T-helper 2 cell treated with Interferon-gamma antibody and Interleukin-4, amounts not matched to agents 5 μg/mL and 100 μg/mL, for 36 hours (primary cell): ENCODE data around the gene CUX1.

Experiments
- DNase-seq: peaks from one replicate; pipeline ENCODE4 v3.0.0; 2021; ENCODE audit warnings: low spot score
- H3K27ac Mint-ChIP-seq: one replicate; pipeline ENCODE4 v1.8.0; 2021; ENCODE audit warnings: mild to moderate bottlenecking, mixed read lengths
- H3K27me3 Mint-ChIP-seq: one replicate; pipeline ENCODE4 v1.8.0; 2021; ENCODE audit warnings: low read depth, mixed read lengths
- H3K36me3 Mint-ChIP-seq: one replicate; pipeline ENCODE4 v1.8.0; 2021; ENCODE audit warnings: low read depth, mixed read lengths
- H3K4me1 Mint-ChIP-seq: one replicate; pipeline ENCODE4 v1.8.0; 2021; ENCODE audit warnings: low read depth, mixed read lengths
- H3K4me3 Mint-ChIP-seq: one replicate; pipeline ENCODE4 v1.8.0; 2022; ENCODE audit warnings: mild to moderate bottlenecking, moderate library complexity, mixed read lengths
- H3K9me3 Mint-ChIP-seq: one replicate; pipeline ENCODE4 v1.8.0; 2021; ENCODE audit warnings: mixed read lengths

The CUX1 gene

GRCh38 chr7:102148799-102149198 is 331.4 kb downstream of the CUX1 start:
- Mint-ChIP-seq H3K27me3 (no peaks in the 10 kb centered on the region), H3K9me3 (no peaks in the 10 kb centered on the region), H3K27ac (no peak overlapping the region), H3K36me3 (no peaks in the 10 kb centered on the region), H3K4me1 (no peaks in the 10 kb centered on the region), H3K4me3 (no peak overlapping the region)
- DNase-seq, result no peak

- no peaks in the 10 kb centered on the region for H3K27me3 Mint-ChIP-seq
- H3K27ac Mint-ChIP-seq, result no peak overlapping the region
- DNase-seq, result no peak
- H3K36me3 Mint-ChIP-seq, result no peaks in the 10 kb centered on the region
- H3K4me1 Mint-ChIP-seq, result no peaks in the 10 kb centered on the region
- no peaks in the 10 kb centered on the region for H3K9me3 Mint-ChIP-seq
- no peak overlapping the region for H3K4me3 Mint-ChIP-seq
These were observed 332.0 kb downstream of the CUX1 start for GRCh38 chr7:102149416-102149815.

GRCh38 chr7:102150266-102150665 is 332.8 kb downstream of the CUX1 start:
- no peak for DNase-seq
- no peaks in the 10 kb centered on the region for H3K9me3 Mint-ChIP-seq
- no peak overlapping the region for H3K27ac Mint-ChIP-seq
- H3K36me3 Mint-ChIP-seq, result no peaks in the 10 kb centered on the region
- H3K4me3 Mint-ChIP-seq, result no peak overlapping the region
- no peaks in the 10 kb centered on the region for H3K27me3 Mint-ChIP-seq
- no peaks in the 10 kb centered on the region for H3K4me1 Mint-ChIP-seq

- H3K27ac Mint-ChIP-seq, result no peak overlapping the region
- H3K4me1 Mint-ChIP-seq, result no peaks in the 10 kb centered on the region
- no peaks in the 10 kb centered on the region for H3K27me3 Mint-ChIP-seq
- no peaks in the 10 kb centered on the region for H3K36me3 Mint-ChIP-seq
- no peak for DNase-seq
- no peaks in the 10 kb centered on the region for H3K9me3 Mint-ChIP-seq
- no peak overlapping the region for H3K4me3 Mint-ChIP-seq
These were observed 335.5 kb downstream of the CUX1 start for GRCh38 chr7:102152672-102153598.

- DNase-seq, result no peak
- Mint-ChIP-seq H3K36me3 (no peaks in the 10 kb centered on the region), H3K9me3 (no peaks in the 10 kb centered on the region), H3K4me3 (no peak overlapping the region), H3K27me3 (no peaks in the 10 kb centered on the region), H3K4me1 (no peaks in the 10 kb centered on the region), H3K27ac (no peak overlapping the region)
These were observed 336.1 kb downstream of the CUX1 start for GRCh38 chr7:102153599-102153946.

GRCh38 chr7:102154425-102154824 is 337.0 kb downstream of the CUX1 start:
- Mint-ChIP-seq H3K36me3 (no peaks in the 10 kb centered on the region), H3K4me3 (no peak overlapping the region), H3K9me3 (no peaks in the 10 kb centered on the region), H3K4me1 (no peaks in the 10 kb centered on the region), H3K27me3 (no peaks in the 10 kb centered on the region), H3K27ac (no peak overlapping the region)
- no peak for DNase-seq

GRCh38 chr7:102155821-102156441 is 338.5 kb downstream of the CUX1 start:
- H3K9me3 Mint-ChIP-seq, result no peaks in the 10 kb centered on the region
- no peak overlapping the region for H3K4me3 Mint-ChIP-seq
- no peaks in the 10 kb centered on the region for H3K36me3 Mint-ChIP-seq
- no peak for DNase-seq
- H3K4me1 Mint-ChIP-seq, result no peaks in the 10 kb centered on the region
- no peak overlapping the region for H3K27ac Mint-ChIP-seq
- H3K27me3 Mint-ChIP-seq, result no peaks in the 10 kb centered on the region

GRCh38 chr7:102156867-102157266 is 339.4 kb downstream of the CUX1 start:
- no peak for DNase-seq
- H3K27me3 Mint-ChIP-seq, result no peaks in the 10 kb centered on the region
- H3K4me1 Mint-ChIP-seq, result no peaks in the 10 kb centered on the region
- no peaks in the 10 kb centered on the region for H3K9me3 Mint-ChIP-seq
- no peak overlapping the region for H3K27ac Mint-ChIP-seq
- H3K36me3 Mint-ChIP-seq, result no peaks in the 10 kb centered on the region
- H3K4me3 Mint-ChIP-seq, result no peak overlapping the region

- Mint-ChIP-seq H3K27me3 (no peaks in the 10 kb centered on the region), H3K4me3 (no peak overlapping the region), H3K27ac (no peak overlapping the region), H3K9me3 (no peaks in the 10 kb centered on the region), H3K36me3 (no peaks in the 10 kb centered on the region), H3K4me1 (no peaks in the 10 kb centered on the region)
- DNase-seq, result no peak
These were observed 347.7 kb downstream of the CUX1 start for GRCh38 chr7:102165136-102165535.

GRCh38 chr7:102167254-102167653 is 349.8 kb downstream of the CUX1 start:
- H3K36me3 Mint-ChIP-seq, result no peaks in the 10 kb centered on the region
- H3K27ac Mint-ChIP-seq, result no peak overlapping the region
- no peak for DNase-seq
- H3K4me3 Mint-ChIP-seq, result no peak overlapping the region
- H3K27me3 Mint-ChIP-seq, result no peaks in the 10 kb centered on the region
- H3K4me1 Mint-ChIP-seq, result no peaks in the 10 kb centered on the region
- H3K9me3 Mint-ChIP-seq, result no peaks in the 10 kb centered on the region

- Mint-ChIP-seq H3K27me3 (no peaks in the 10 kb centered on the region), H3K36me3 (no peaks in the 10 kb centered on the region), H3K4me3 (no peak overlapping the region), H3K4me1 (no peaks in the 10 kb centered on the region), H3K27ac (no peak overlapping the region), H3K9me3 (no peaks in the 10 kb centered on the region)
- DNase-seq, result no peak
These were observed 352.4 kb downstream of the CUX1 start for GRCh38 chr7:102169651-102170392.

GRCh38 chr7:102170393-102170970 is 353.1 kb downstream of the CUX1 start:
- no peaks in the 10 kb centered on the region for H3K27me3 Mint-ChIP-seq
- H3K4me3 Mint-ChIP-seq, result no peak overlapping the region
- no peaks in the 10 kb centered on the region for H3K4me1 Mint-ChIP-seq
- no peak overlapping the region for H3K27ac Mint-ChIP-seq
- DNase-seq, result no peak
- no peaks in the 10 kb centered on the region for H3K9me3 Mint-ChIP-seq
- H3K36me3 Mint-ChIP-seq, result no peaks in the 10 kb centered on the region

- no peaks in the 10 kb centered on the region for H3K27me3 Mint-ChIP-seq
- H3K4me3 Mint-ChIP-seq, result no peak overlapping the region
- no peak overlapping the region for H3K27ac Mint-ChIP-seq
- H3K9me3 Mint-ChIP-seq, result no peaks in the 10 kb centered on the region
- no peaks in the 10 kb centered on the region for H3K36me3 Mint-ChIP-seq
- H3K4me1 Mint-ChIP-seq, result no peaks in the 10 kb centered on the region
- no peak for DNase-seq
These were observed 356.2 kb downstream of the CUX1 start for GRCh38 chr7:102173669-102174068.
